Activated naive CD4-positive, alpha-beta T cell treated with anti-CD3 and anti-CD28 coated beads, Interleukin-2, amount 50 U/mL, for 24 hours (primary cell): ENCODE results near the gene RNF183.

ENCODE experiments used
- H3K27ac Mint-ChIP-seq: one replicate; pipeline ENCODE4 v1.8.0; 2021; ENCODE audit warnings: mild to moderate bottlenecking, mixed read lengths
- H3K27me3 Mint-ChIP-seq: one replicate; pipeline ENCODE4 v1.8.0; 2021; ENCODE audit warnings: mixed read lengths
- H3K36me3 Mint-ChIP-seq: one replicate; pipeline ENCODE4 v1.8.0; 2021; ENCODE audit warnings: mixed read lengths
- H3K4me1 Mint-ChIP-seq: one replicate; pipeline ENCODE4 v1.8.0; 2021; ENCODE audit warnings: mixed read lengths
- H3K4me3 Mint-ChIP-seq: one replicate; pipeline ENCODE4 v1.8.0; 2021; ENCODE audit warnings: mild to moderate bottlenecking, mixed read lengths
- H3K9me3 Mint-ChIP-seq: one replicate; pipeline ENCODE4 v1.8.0; 2021; ENCODE audit warnings: mixed read lengths

RNF183 gene

GRCh38 chr9:113328045-113328782 lies 25.0 kb upstream of the RNF183 start:
- H3K9me3 Mint-ChIP-seq, result no peaks in the 10 kb centered on the region

GRCh38 chr9:113326230-113326629 lies 23.1 kb upstream of the RNF183 start:
- Mint-ChIP-seq H3K36me3 (no peaks in the 10 kb centered on the region), H3K27ac (no peak overlapping the region), H3K27me3 (no peaks in the 10 kb centered on the region), H3K9me3 (no peaks in the 10 kb centered on the region), H3K4me3 (no peak overlapping the region), H3K4me1 (no peaks in the 10 kb centered on the region)

More at GRCh38 chr9:113328045-113328782, 25.0 kb upstream of the RNF183 start:
- no peak overlapping the region for H3K27ac Mint-ChIP-seq
- H3K27me3 Mint-ChIP-seq, result no peaks in the 10 kb centered on the region
- H3K36me3 Mint-ChIP-seq, result no peaks in the 10 kb centered on the region
- no peaks in the 10 kb centered on the region for H3K4me1 Mint-ChIP-seq
- no peak overlapping the region for H3K4me3 Mint-ChIP-seq

GRCh38 chr9:113322671-113323070 lies 19.5 kb upstream of the RNF183 start:
- no peaks in the 10 kb centered on the region for H3K36me3 Mint-ChIP-seq
- no peaks in the 10 kb centered on the region for H3K27me3 Mint-ChIP-seq
- no peaks in the 10 kb centered on the region for H3K9me3 Mint-ChIP-seq
- H3K4me3 Mint-ChIP-seq, result no peak overlapping the region
- H3K27ac Mint-ChIP-seq, result no peak overlapping the region
- no peaks in the 10 kb centered on the region for H3K4me1 Mint-ChIP-seq

- Mint-ChIP-seq H3K27ac (no peak overlapping the region), H3K4me1 (no peaks in the 10 kb centered on the region), H3K36me3 (no peaks in the 10 kb centered on the region), H3K9me3 (no peaks in the 10 kb centered on the region), H3K4me3 (no peak overlapping the region), H3K27me3 (no peaks in the 10 kb centered on the region)
Observed at GRCh38 chr9:113320051-113320450, 16.9 kb upstream of the RNF183 start.

- Mint-ChIP-seq H3K27me3 (no peaks in the 10 kb centered on the region), H3K9me3 (no peaks in the 10 kb centered on the region), H3K4me3 (no peak overlapping the region), H3K4me1 (no peaks in the 10 kb centered on the region), H3K36me3 (no peaks in the 10 kb centered on the region), H3K27ac (no peak overlapping the region)
Observed at GRCh38 chr9:113319054-113319453, 15.9 kb upstream of the RNF183 start.

- no peaks in the 10 kb centered on the region for H3K36me3 Mint-ChIP-seq
- no peaks in the 10 kb centered on the region for H3K27me3 Mint-ChIP-seq
- H3K4me3 Mint-ChIP-seq, result no peak overlapping the region
- no peak overlapping the region for H3K27ac Mint-ChIP-seq
- H3K9me3 Mint-ChIP-seq, result no peaks in the 10 kb centered on the region
- no peaks in the 10 kb centered on the region for H3K4me1 Mint-ChIP-seq
Observed at GRCh38 chr9:113317777-113318176, 14.6 kb upstream of the RNF183 start.

GRCh38 chr9:113316030-113316429 lies 12.9 kb upstream of the RNF183 start:
- no peaks in the 10 kb centered on the region for H3K27me3 Mint-ChIP-seq
- H3K4me1 Mint-ChIP-seq, result no peaks in the 10 kb centered on the region
- H3K9me3 Mint-ChIP-seq, result no peaks in the 10 kb centered on the region
- H3K27ac Mint-ChIP-seq, result no peak overlapping the region
- no peaks in the 10 kb centered on the region for H3K36me3 Mint-ChIP-seq
- no peak overlapping the region for H3K4me3 Mint-ChIP-seq

- H3K4me1 Mint-ChIP-seq, result no peaks in the 10 kb centered on the region
- no peak overlapping the region for H3K4me3 Mint-ChIP-seq
- no peak overlapping the region for H3K27ac Mint-ChIP-seq
- no peaks in the 10 kb centered on the region for H3K36me3 Mint-ChIP-seq
- no peaks in the 10 kb centered on the region for H3K27me3 Mint-ChIP-seq
- H3K9me3 Mint-ChIP-seq, result no peaks in the 10 kb centered on the region
Observed at GRCh38 chr9:113315231-113315630, 12.1 kb upstream of the RNF183 start.

- Mint-ChIP-seq H3K27ac (no peak overlapping the region), H3K9me3 (no peaks in the 10 kb centered on the region), H3K4me3 (no peak overlapping the region), H3K36me3 (no peaks in the 10 kb centered on the region), H3K27me3 (no peaks in the 10 kb centered on the region), H3K4me1 (no peaks in the 10 kb centered on the region)
Observed at GRCh38 chr9:113313261-113313660, 10.1 kb upstream of the RNF183 start.

- Mint-ChIP-seq H3K36me3 (no peaks in the 10 kb centered on the region), H3K27me3 (no peaks in the 10 kb centered on the region), H3K9me3 (no peaks in the 10 kb centered on the region), H3K4me3 (no peak overlapping the region), H3K27ac (no peak overlapping the region), H3K4me1 (no peaks in the 10 kb centered on the region)
Observed at GRCh38 chr9:113311961-113312360, 8.8 kb upstream of the RNF183 start.

- Mint-ChIP-seq H3K27me3 (peaks cover under 1% of the 10 kb centered on the region), H3K36me3 (no peaks in the 10 kb centered on the region), H3K9me3 (no peaks in the 10 kb centered on the region), H3K27ac (no peak overlapping the region), H3K4me3 (no peak overlapping the region), H3K4me1 (no peaks in the 10 kb centered on the region)
Observed at GRCh38 chr9:113310538-113310937, 7.4 kb upstream of the RNF183 start.

- H3K36me3 Mint-ChIP-seq, result no peaks in the 10 kb centered on the region
- no peak overlapping the region for H3K27ac Mint-ChIP-seq
- H3K4me3 Mint-ChIP-seq, result no peak overlapping the region
- H3K9me3 Mint-ChIP-seq, result no peaks in the 10 kb centered on the region
- H3K4me1 Mint-ChIP-seq, result no peaks in the 10 kb centered on the region
- peaks cover 2% of the 10 kb centered on the region for H3K27me3 Mint-ChIP-seq
Observed at GRCh38 chr9:113309204-113309813, 6.1 kb upstream of the RNF183 start.

GRCh38 chr9:113307396-113307975 lies 4.3 kb upstream of the RNF183 start:
- Mint-ChIP-seq H3K4me3 (no peak overlapping the region), H3K4me1 (no peaks in the 10 kb centered on the region), H3K27me3 (peaks cover 2% of the 10 kb centered on the region), H3K9me3 (no peaks in the 10 kb centered on the region), H3K36me3 (no peaks in the 10 kb centered on the region), H3K27ac (no peak overlapping the region)

GRCh38 chr9:113306566-113306965 lies 3.4 kb upstream of the RNF183 start:
- Mint-ChIP-seq H3K27me3 (peaks cover 2% of the 10 kb centered on the region), H3K36me3 (no peaks in the 10 kb centered on the region), H3K9me3 (no peaks in the 10 kb centered on the region), H3K27ac (no peak overlapping the region), H3K4me1 (no peaks in the 10 kb centered on the region), H3K4me3 (no peak overlapping the region)

- H3K4me1 Mint-ChIP-seq, result no peaks in the 10 kb centered on the region
- peaks cover 2% of the 10 kb centered on the region for H3K27me3 Mint-ChIP-seq
- no peak overlapping the region for H3K4me3 Mint-ChIP-seq
- H3K27ac Mint-ChIP-seq, result no peak overlapping the region
- H3K9me3 Mint-ChIP-seq, result no peaks in the 10 kb centered on the region
- no peaks in the 10 kb centered on the region for H3K36me3 Mint-ChIP-seq
Observed at GRCh38 chr9:113301548-113301947, 1.6 kb downstream of the RNF183 start.

GRCh38 chr9:113299800-113300292 lies 3.3 kb downstream of the RNF183 start:
- H3K4me1 Mint-ChIP-seq, result no peaks in the 10 kb centered on the region
- H3K36me3 Mint-ChIP-seq, result no peaks in the 10 kb centered on the region
- H3K27ac Mint-ChIP-seq, result no peak overlapping the region
- no peaks in the 10 kb centered on the region for H3K9me3 Mint-ChIP-seq
- no peaks in the 10 kb centered on the region for H3K27me3 Mint-ChIP-seq
- no peak overlapping the region for H3K4me3 Mint-ChIP-seq
